Fibroblast of the aortic adventitia (primary cell): ENCODE data around the gene ZNF138. TPM values are rescaled to one million over a fixed set of nuclear protein-coding genes. Genes with fewer than 3 reads are reported as not detected.
"Not testable (repeated sequence)": the region's sequence is repeated elsewhere in the genome, so short reads cannot be mapped to it uniquely, and the experiment has no call there.

Experiments used
- DNase-seq: peaks from one replicate; pipeline ENCODE4 v3.0.0-alpha.2; 2010; ENCODE audit warnings: low read depth
- H3K4me3 ChIP-seq: 2 replicates; pipeline ENCODE4 v1.5.1; 2011; ENCODE audit warnings: low read depth, mild to moderate bottlenecking, control low read depth, low read length, moderate library complexity
- CTCF ChIP-seq: IDR thresholded peaks from 2 replicates; pipeline ENCODE4 v1.5.1; 2011; ENCODE audit warnings: mild to moderate bottlenecking, low read length, control low read depth, inconsistent platforms; ENCODE audit not compliant: insufficient read depth
- total RNA-seq: library from RNA; depleted of rRNA; stranded (reverse); fragments of >200 nt; gene quantifications from 2 replicates; pipeline ENCODE4 v1.2.3, GENCODE V29; 2012; ENCODE audit warnings: low replicate concordance

Gene ZNF138
- total RNA-seq, 1 donor = 6.8 TPM

- no peak for TF ChIP-seq CTCF
- no peak overlapping the region for H3K4me3 ChIP-seq
- no peak for DNase-seq
These were observed 19.9 kb upstream of the ZNF138 start for GRCh38 chr7:64774204-64774842.

GRCh38 chr7:64775289-64775688 lies 18.9 kb upstream of the ZNF138 start:
- DNase-seq = no peak
- no peak overlapping the region for H3K4me3 ChIP-seq
- TF ChIP-seq CTCF = no peak

GRCh38 chr7:64784842-64785241 lies 9.4 kb upstream of the ZNF138 start:
- not testable (repeated sequence) for DNase-seq, H3K4me3 ChIP-seq

GRCh38 chr7:64787295-64787694 lies 6.9 kb upstream of the ZNF138 start:
- no peak for DNase-seq
- TF ChIP-seq CTCF = no peak
- H3K4me3 ChIP-seq = no peak overlapping the region

- not testable (repeated sequence) for H3K4me3 ChIP-seq
These were observed 5.0 kb upstream of the ZNF138 start for GRCh38 chr7:64789241-64789640.

GRCh38 chr7:64793106-64793755 lies 997 bp upstream of the ZNF138 start:
- no peak for TF ChIP-seq CTCF
- no peak overlapping the region for H3K4me3 ChIP-seq
- no peak for DNase-seq

More at GRCh38 chr7:64789241-64789640, 5.0 kb upstream of the ZNF138 start:
- DNase-seq = not testable (repeated sequence)

GRCh38 chr7:64795176-64795575 lies 948 bp downstream of the ZNF138 start:
- TF ChIP-seq CTCF = no peak
- H3K4me3 ChIP-seq = peak overlapping the region; percentile 90
- no peak for DNase-seq

- DNase-seq, H3K4me3 ChIP-seq: not testable (repeated sequence)
These were observed 4.9 kb downstream of the ZNF138 start for GRCh38 chr7:64799169-64799568.
